Measurements from ENCODE around the gene DMKN.

The DMKN gene

DNA sequence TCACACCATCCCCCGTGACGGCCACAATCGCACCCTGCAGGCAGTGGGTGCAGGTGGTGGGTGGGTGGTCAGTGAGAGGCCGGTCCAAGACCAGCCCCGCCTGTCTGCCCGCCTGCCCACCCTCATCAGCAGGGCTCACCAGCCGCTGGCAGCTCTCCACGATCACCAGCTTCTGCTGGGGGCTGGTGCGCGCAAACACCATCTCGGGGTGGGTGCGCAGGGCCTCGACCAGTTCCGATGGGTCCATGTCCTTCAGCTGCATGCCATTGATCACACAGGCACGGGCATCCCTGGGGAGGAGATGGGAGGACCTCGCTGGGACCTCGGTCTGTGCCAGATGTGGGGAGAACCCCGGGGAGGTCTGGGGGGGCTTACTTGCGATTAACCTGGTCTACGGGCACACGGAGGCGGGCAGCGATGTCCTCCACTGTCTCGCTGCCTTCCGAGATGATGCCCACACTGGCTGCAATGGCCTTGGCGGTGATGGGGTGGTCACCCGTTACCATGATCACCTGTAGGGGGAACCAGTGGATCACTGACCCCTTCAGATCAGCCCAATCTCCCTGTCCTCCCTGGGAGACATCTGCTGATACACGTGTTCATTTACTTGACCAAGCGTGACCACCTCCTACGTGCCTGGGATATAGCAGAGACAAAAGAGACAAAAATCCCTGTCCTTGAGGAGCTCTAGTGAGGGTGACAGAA, 42.0 kb upstream of the DMKN start:
- no peaks in the 10 kb centered on the region for H3K9me3 ChIP-seq (ENCODE audit: control insufficient read depth, insufficient read depth, low read length)

DNA sequence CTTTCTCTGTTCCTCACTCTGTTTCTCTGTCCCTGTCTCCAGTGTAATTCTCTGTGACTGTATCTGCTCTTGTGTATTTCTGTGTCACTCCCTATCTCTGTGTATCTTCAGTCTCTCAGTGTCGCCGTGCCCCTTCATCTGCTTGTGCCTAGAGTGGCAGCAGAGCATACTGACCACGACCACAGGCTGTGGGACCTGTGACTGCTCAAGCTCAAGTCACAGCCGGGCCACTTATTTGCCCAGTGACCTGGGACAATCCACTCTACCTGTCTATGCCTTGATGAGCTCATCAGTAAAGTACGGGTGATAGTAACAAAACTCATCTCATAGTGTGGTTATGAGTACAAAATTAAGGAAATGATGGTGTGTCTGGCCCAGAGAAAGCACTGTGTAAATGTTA, 40.6 kb upstream of the DMKN start:
- Histone ChIP-seq H3K4me1 (ENCODE audit: insufficient read depth, low read length) (no peaks in the 10 kb centered on the region), H3K36me3 (ENCODE audit: insufficient read depth, low read length) (no peaks in the 10 kb centered on the region), H3K9ac (ENCODE audit: low read depth, low read length) (no peak overlapping the region), H3K9me3 (ENCODE audit: control insufficient read depth, insufficient read depth, low read length) (no peaks in the 10 kb centered on the region)

More for the DNA sequence above, 42.0 kb upstream of the DMKN start:
- no peaks in the 10 kb centered on the region for H3K4me1 ChIP-seq (ENCODE audit: insufficient read depth, low read length)
- no peak overlapping the region for H3K9ac ChIP-seq (ENCODE audit: low read depth, low read length)
- no peaks in the 10 kb centered on the region for H3K36me3 ChIP-seq (ENCODE audit: insufficient read depth, low read length)

DNA sequence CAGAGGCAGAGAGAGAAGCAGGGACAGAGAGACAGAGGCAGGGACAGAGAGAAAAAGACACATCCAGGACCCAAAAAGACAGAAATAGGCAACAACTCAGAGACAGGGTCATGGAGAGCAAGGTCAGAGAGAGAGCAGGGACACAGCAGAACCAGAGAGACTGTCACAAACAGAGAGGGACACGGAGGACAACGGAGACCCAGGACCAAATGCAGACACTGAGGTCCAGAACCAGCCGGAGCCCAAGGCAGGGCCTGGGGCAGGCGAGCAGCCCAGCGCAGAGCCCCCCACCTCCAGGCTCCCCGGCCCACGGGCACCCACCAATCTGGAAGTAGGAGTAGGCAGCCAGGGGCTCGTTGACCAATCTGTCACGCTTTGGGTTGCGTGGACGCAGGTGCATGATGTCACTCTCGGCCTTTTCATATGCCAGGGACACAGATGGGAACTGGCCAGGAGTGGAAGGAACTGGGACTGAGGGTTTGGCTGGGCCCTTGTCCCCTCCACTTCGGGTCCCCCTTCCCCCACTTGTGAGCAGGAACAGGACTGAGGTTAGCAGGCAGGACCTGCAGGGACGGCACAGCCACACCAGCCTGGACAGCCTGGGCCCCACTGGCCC, 40.0 kb upstream of the DMKN start:
- Histone ChIP-seq H3K9ac (ENCODE audit: low read depth, low read length) (no peak overlapping the region), H3K9me3 (ENCODE audit: control insufficient read depth, insufficient read depth, low read length) (no peaks in the 10 kb centered on the region), H3K36me3 (ENCODE audit: insufficient read depth, low read length) (no peaks in the 10 kb centered on the region), H3K4me1 (ENCODE audit: insufficient read depth, low read length) (no peaks in the 10 kb centered on the region)

DNA sequence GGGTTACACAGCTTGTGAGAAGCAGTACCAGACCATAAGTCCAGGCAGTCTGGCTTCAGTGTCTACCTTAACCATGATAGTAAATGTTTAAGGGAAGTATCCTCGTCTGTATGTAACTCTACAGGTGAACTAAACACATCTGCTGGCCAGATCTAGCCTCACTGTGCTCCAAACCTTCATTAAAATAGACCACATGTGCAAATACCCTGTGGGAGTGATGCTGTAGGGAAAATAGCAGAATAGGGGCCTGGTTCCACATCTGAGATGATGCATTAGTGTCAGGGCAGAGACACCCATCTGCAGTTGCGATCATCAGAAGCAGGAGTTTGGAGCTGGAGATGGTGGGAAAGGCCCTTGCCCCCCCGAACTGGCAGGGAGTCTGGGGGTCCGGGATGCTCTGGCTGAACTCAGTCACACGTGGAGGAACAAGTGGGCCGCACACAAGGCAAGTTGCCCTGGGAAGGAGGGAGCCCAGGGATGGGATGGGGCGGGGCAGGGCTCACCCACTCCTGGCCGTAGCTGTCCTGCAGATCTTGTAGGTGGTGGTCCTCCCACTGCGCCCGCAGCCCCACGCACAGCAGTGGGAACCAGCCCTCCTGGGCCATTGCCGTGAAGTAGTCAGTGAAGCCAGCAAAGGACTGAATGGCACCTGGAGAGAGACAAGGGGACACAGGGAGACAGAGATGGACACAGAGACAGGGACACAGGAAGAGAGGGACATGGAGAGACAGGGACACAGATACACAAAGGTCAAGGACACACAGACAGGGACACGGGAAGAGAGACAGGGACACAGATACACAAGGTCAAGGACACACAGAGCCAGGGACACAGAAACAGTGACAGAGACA, 39.3 kb upstream of the DMKN start:
- H3K9ac ChIP-seq (ENCODE audit: low read depth, low read length): no peak overlapping the region
- H3K36me3 ChIP-seq (ENCODE audit: insufficient read depth, low read length): no peaks in the 10 kb centered on the region
- H3K9me3 ChIP-seq (ENCODE audit: control insufficient read depth, insufficient read depth, low read length): no peaks in the 10 kb centered on the region
- H3K4me1 ChIP-seq (ENCODE audit: insufficient read depth, low read length): no peaks in the 10 kb centered on the region

DNA sequence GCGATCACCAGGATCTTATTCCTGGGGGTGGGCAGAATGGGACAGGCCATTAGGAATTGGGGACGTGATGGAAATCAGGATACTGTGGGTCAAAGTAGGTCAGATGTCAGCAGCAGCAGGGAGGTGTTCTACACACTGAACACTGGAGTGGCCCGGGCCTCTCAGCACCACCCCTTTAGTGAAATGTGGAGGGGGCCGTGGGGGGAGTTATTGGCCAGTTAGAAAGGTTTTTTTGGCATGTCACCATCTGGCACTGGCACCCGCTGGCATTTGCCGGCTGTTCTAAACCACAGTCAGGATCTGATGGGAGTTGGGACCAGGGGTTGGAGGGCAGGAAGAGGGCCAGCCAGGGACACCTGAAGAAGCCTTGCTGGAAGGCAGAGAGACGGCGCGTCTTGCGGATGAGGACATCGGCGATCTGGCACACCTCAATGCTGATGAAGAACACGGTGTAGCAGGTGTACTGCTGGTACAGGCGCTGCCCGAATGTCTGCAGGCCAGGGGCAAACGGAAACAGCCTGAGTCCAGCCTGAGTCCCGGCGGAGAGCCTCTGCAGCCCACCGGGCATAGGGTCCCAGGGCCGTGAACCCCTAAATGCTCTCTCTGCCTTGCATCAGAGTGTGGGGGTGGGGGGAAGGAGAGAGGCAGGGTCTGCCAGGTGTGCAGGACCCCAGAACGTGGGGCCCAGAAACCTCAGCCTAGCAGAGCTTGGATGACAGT, 37.8 kb upstream of the DMKN start:
- Histone ChIP-seq H3K9ac (ENCODE audit: low read depth, low read length) (no peak overlapping the region), H3K9me3 (ENCODE audit: control insufficient read depth, insufficient read depth, low read length) (no peaks in the 10 kb centered on the region), H3K4me1 (ENCODE audit: insufficient read depth, low read length) (no peaks in the 10 kb centered on the region), H3K36me3 (ENCODE audit: insufficient read depth, low read length) (no peaks in the 10 kb centered on the region)

DNA sequence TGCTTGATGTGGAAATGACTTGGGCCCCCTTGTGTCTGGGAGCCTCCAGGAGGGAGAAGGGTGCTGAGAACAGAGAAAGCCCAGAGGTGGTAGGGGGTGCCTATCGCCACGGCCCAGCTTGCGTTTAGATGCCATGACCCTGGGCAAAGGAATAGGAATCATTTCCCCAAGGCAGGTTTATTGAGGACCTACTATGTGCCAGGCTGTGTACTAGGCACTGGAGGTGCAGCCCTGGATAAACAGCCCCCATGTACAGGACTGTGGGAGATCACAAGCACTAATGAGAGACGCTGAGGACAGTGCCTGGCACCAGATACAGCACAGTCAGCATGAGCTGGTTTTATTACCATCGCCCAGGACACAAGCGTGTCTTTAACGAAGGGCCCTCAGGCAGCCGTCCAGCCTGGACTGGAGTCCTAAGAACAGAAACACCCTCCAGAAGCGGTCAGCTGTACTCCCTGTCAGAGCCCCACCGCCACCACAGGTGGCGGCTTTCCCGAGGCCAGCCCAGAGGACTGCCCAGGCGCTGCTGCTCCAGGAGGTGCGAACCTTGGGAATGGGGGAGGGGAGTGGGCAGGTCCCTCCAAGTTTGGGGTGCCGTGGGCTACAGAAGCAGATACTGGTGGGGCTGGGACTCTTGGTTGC, 36.6 kb upstream of the DMKN start:
- Histone ChIP-seq H3K9ac (ENCODE audit: low read depth, low read length) (no peak overlapping the region), H3K9me3 (ENCODE audit: control insufficient read depth, insufficient read depth, low read length) (no peaks in the 10 kb centered on the region), H3K36me3 (ENCODE audit: insufficient read depth, low read length) (no peaks in the 10 kb centered on the region), H3K4me1 (ENCODE audit: insufficient read depth, low read length) (no peaks in the 10 kb centered on the region)

DNA sequence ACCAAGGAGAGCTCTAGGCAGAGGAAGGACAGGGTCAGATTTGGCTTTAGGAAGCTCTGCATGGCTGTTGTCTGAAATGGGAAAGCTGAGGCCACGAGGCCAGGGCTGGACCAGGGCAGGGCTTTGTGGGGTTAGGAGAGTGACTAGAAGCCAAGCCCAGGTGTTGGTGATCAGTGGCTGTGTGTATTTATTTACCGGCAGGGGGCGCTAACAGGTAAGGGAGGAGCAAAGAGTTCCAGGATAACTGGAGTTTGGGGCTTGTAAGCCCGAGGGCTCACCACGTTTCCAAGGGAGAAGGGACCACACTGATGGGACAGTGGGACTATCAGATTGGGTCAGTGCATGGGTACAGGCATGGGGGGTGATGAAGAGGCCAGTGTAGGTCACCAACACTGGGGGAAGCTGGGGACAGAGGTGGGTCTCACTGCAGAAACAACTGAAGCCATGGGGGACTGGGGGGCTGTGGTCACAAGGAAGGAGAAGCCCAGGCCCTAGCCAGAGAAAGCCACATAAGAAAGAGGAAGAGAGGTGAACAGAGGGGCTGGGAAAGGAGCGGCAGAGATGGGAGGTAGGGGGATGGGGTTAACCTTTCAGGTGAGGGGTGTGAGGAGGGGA, 35.8 kb upstream of the DMKN start:
- no peaks in the 10 kb centered on the region for H3K36me3 ChIP-seq (ENCODE audit: insufficient read depth, low read length)
- no peak overlapping the region for H3K9ac ChIP-seq (ENCODE audit: low read depth, low read length)
- peaks cover 3% of the 10 kb centered on the region; the same call in 1 of the 2 replicates for H3K4me1 ChIP-seq (ENCODE audit: insufficient read depth, low read length)
- H3K9me3 ChIP-seq (ENCODE audit: control insufficient read depth, insufficient read depth, low read length): no peaks in the 10 kb centered on the region

DNA sequence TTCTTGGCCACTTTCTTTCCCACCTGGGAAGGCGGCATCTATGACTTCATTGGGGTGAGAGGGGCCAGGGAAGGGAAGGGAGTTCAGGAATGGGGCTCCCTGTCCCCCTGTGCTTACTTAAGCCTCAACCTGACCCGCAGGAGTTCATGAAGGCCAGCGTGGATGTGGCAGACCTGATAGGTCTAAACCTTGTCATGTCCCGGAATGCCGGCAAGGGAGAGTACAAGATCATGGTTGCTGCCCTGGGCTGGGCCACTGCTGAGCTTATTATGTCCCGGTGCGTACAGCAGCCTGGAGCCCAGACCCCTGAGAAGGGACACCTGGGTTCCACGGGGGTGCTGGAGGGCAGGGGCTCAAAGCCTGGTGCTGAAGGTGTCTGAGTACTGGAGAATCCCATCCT, 33.1 kb upstream of the DMKN start:
- Histone ChIP-seq H3K9ac (ENCODE audit: low read depth, low read length) (peak overlapping the region; percentile 91), H3K9me3 (ENCODE audit: control insufficient read depth, insufficient read depth, low read length) (no peaks in the 10 kb centered on the region), H3K4me1 (ENCODE audit: insufficient read depth, low read length) (peaks cover 5% of the 10 kb centered on the region; the same call in 1 of the 2 replicates), H3K36me3 (ENCODE audit: insufficient read depth, low read length) (peaks cover 3% of the 10 kb centered on the region; the same call in 1 of the 2 replicates)

DNA sequence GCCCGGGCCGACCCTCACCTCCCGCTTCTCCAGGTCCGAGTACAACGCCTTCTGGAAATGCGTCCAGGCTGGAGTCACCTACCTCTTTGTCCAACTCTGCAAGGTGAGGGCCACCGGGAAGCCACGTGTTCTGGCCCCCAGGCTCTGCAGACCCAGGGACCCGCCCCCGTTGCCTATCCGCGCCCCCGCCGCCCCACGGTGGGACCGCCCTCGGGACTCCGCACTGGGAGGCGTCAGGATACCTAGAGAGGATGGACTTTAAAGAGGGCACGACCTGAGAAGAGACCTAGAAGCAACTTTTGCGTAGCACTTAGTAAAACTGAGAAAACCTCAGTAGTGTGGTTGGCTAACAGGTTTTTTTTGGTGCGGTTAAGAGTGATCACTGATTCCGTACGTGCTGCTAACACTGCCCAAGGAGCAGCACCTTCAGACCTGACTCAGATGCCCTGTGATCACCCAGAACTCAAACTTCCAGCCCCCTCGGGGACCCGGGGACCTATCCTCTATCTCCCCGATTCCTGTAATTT, 32.5 kb upstream of the DMKN start:
- peaks cover 3% of the 10 kb centered on the region; the same call in 1 of the 2 replicates for H3K36me3 ChIP-seq (ENCODE audit: insufficient read depth, low read length)
- peaks cover 5% of the 10 kb centered on the region; the same call in 1 of the 2 replicates for H3K4me1 ChIP-seq (ENCODE audit: insufficient read depth, low read length)
- no peaks in the 10 kb centered on the region for H3K9me3 ChIP-seq (ENCODE audit: control insufficient read depth, insufficient read depth, low read length)
- peak overlapping the region; percentile 91 for H3K9ac ChIP-seq (ENCODE audit: low read depth, low read length)

DNA sequence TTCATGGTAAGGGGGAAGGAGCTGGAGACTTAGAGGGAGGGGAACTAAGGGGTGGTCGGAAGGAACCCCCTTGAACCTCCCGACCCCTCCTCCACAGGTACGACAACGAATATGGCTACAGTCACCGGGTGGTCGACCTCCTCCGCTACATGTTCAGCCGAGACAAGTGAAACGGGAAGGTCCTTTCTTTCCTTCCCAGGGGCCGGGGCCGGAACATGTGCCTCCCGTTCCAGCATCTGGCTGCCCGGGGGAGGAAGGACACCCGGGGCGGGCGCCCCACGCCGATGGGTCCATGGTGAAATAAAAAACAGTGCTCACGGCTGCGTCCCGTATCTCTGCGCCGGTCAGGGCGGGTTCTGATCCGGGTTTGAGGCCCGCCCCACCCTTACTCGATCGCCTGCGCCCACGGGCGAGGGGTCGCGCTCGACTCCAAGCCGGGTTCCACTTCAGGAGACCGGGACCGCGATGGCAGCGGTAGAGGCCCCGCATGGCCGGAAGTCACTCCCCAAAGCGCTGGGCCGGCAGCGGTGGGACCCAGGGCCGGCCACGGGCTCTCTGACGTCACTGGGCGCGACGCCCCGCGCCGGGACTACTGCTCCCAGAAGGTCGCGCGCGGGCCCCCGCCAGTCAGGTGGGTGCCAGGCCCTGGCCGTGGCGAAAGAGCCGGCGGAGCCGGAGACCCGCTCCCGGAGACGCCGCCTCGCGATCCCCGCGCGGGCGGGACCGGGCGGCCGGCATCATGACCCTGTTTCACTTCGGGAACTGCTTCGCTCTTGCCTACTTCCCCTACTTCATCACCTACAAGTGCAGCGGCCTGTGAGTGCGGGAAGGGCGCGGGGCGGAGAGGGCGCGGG, 31.8 kb upstream of the DMKN start, which contains the start of gene TMEM147:
TSS of gene TMEM147 (plus strand) at position 626 of the 854 bp plus-strand sequence. CDS start at position 740, 114 bp downstream.
- H3K9ac ChIP-seq (ENCODE audit: low read depth, low read length): peak within 1 kb of the TSS; percentile 91
- no peaks in the 10 kb centered on the region for H3K9me3 ChIP-seq (ENCODE audit: control insufficient read depth, insufficient read depth, low read length)
- peaks cover 5% of the 10 kb centered on the region; the same call in 1 of the 2 replicates for H3K4me1 ChIP-seq (ENCODE audit: insufficient read depth, low read length)
- peaks cover 3% of the 10 kb centered on the region; the same call in 1 of the 2 replicates for H3K36me3 ChIP-seq (ENCODE audit: insufficient read depth, low read length)

DNA sequence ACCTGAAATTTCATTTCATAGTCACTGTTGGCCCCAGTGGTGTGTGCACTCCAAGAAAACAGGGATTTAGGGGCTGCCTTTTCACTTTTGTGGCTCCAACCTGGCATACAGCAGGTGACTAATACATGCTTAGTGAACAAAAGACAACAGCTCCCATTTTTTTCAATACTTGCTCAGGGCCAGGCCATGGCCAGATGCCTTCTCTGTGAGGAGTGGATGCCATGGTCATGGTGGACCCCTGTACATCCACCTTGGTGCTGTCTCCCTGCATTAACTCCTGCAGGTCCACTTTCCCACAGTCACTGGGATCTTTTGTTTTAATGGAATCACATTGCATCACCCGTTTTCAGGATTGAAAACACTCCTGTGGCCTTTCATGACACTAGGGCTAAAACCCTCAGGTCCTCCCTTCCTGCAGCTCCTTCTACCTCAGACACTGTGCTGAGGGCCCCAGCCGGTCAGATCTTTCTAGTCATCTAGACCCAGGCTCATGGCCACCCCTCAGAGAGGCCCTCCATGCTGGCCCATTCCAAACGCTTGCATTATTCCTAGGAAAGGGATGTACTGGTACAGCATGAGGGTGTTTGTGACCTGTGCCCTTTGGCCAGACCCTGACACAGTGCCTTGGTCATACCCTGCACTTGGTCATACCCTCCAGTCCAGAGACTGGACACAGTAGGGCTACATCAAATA, 30.8 kb upstream of the DMKN start:
- Histone ChIP-seq H3K9ac (ENCODE audit: low read depth, low read length) (peak overlapping the region; percentile 91), H3K9me3 (ENCODE audit: control insufficient read depth, insufficient read depth, low read length) (no peaks in the 10 kb centered on the region), H3K36me3 (ENCODE audit: insufficient read depth, low read length) (peaks cover 3% of the 10 kb centered on the region; the same call in 1 of the 2 replicates), H3K4me1 (ENCODE audit: insufficient read depth, low read length) (peaks cover 5% of the 10 kb centered on the region; the same call in 1 of the 2 replicates)

All from ES-I3 (cell line).